Stimulated activated CD8-positive, alpha-beta memory T cell treated with anti-CD3 and anti-CD28 coated beads, Interleukin-12 subunit alpha, Interleukin-12 subunit beta, amount 100 ng/mL, for 24 hours (primary cell): ENCODE data around the gene ZNF699.
"Not testable (repeated sequence)": the region's sequence is repeated elsewhere in the genome, so short reads cannot be mapped to it uniquely, and the experiment has no call there.

Experiments
- DNase-seq: peaks from one replicate; pipeline ENCODE4 v3.0.0-alpha.2; 2020; ENCODE audit errors: extremely low read depth

The ZNF699 gene

DNA sequence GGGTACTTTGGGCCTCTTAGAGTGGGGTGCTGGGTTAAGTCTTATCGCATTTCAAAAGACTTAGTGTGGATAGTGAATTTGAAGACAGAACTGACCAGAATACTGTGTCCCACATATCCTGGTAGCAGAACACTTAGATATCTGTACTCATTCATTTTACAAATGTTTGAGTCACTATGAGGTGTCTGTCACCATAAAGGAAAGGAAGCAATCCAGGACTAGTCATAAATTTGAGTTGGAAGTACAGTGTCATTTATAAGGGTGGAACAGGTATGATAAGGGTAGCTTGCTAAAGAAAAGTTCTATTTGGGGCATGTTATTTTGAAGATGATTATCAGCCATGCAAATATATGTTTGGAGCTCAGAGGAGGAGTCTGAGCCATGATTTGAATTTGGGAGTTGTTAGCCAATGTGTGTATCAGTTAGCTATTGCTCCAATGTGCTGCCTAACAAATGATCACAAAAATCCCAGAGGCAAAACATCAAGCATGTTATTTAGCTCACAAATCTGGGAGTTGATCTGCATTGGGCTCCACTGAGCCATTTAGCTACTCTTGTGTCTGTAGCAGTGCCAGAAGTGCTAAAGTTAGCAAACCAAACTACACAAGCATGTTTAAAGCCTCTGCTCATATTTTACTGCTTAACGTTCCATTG is 20.3 kb downstream of the ZNF699 start:
- no peak for DNase-seq

DNA sequence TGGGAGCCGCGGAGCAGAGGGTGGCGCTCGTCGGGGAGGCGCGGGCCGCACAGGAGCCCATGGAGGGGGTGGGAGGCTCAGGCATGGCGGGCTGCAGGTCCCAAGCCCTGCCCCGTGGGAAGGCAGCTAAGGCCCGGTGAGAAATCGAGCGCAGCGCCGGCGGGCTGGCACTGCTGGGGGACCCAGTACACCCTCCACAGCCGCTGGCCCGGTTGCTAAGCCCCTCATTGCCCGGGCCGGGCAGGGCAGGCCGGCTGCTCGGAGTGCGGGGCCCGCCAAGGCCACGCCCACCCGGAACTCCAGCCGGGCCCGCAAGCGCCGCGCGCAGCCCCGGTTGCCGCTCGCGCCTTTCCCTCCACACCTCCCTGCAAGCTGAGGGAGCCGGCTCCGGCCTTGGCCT is 26.2 kb downstream of the ZNF699 start:
- DNase-seq: not testable (repeated sequence)

DNA sequence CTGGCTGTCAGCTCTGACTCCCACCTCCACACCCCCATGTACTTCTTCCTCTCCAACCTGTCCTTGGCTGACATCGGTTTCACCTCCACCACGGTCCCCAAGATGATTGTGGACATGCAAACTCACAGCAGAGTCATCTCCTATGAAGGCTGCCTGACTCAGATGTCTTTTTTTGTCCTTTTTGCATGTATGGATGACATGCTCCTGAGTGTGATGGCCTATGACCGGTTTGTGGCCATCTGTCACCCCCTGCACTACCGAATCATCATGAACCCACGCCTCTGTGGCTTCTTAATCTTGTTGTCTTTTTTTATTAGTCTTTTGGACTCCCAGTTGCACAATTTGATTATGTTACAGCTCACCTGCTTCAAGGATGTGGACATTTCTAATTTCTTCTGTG is 58.4 kb downstream of the ZNF699 start:
- DNase-seq: no peak

DNA sequence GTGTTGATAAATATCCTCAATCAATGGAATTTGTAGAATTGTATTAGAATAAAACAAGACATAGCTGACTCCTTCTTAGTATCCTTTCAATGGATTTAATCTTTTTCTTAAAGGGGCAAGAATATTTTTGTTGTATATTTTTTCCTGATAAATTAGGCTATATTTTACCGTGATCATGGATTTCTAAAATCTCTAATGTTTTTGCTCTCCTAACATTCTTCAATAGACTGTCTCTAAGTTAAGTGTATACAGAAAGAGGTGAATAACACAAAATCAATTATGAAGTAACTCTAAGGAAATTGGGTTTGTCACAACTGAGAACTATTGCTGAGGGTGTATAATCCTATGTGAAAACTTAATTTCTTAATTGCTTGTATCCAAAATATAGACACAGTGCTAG is 59.0 kb downstream of the ZNF699 start, which contains the start of gene OR7E24:
Gene OR7E24 (plus strand): TSS at position 301 of the 400 bp plus-strand sequence. CDS start 114 bp downstream, outside the sequence.
- DNase-seq: no peak
